Liver (tissue), 9 donors: ENCODE data around the gene DZIP1. TPM values are rescaled to one million over a fixed set of nuclear protein-coding genes. Genes with fewer than 3 reads are reported as not detected.
A peak's percentile ranks its signal among the peaks of the same experiment; 100 is the strongest.
"Not testable (repeated sequence)": the region's sequence is repeated elsewhere in the genome, so short reads cannot be mapped to it uniquely, and the experiment has no call there.

Source experiments
- DNase-seq: peaks from one replicate; pipeline ENCODE4 v3.0.0-alpha.2; 2017; ENCODE audit warnings: low spot score
- H3K27ac ChIP-seq, 2 donors: one replicate each; pipeline ENCODE4 v1.7.0; 2013; ENCODE audit warnings: inconsistent platforms in 2 of 2, low read length in 2 of 2, control low read depth in 1 of 2, low read depth in 1 of 2, mild to moderate bottlenecking in 1 of 2
- H3K27me3 ChIP-seq, 4 donors: one replicate each; pipeline versions ENCODE4 v1.6.1 to v1.7.0; 2013; ENCODE audit warnings: low read length in 3 of 4, inconsistent platforms in 1 of 4, mild to moderate bottlenecking in 1 of 4, moderate library complexity in 1 of 4; ENCODE audit not compliant: control insufficient read depth in 4 of 4, insufficient read depth in 4 of 4
- H3K36me3 ChIP-seq, 4 donors: one replicate each; pipeline versions ENCODE4 v1.6.1 to v1.7.0; 2013; ENCODE audit warnings: low read length in 3 of 4, mild to moderate bottlenecking in 3 of 4, low read depth in 1 of 4, moderate library complexity in 1 of 4; ENCODE audit not compliant: control insufficient read depth in 4 of 4, insufficient read depth in 3 of 4
- H3K4me1 ChIP-seq, 4 donors: one replicate each; pipeline versions ENCODE4 v1.6.1 to v1.7.0; 2013; ENCODE audit warnings: low read length in 3 of 4, mild to moderate bottlenecking in 3 of 4, moderate library complexity in 1 of 4; ENCODE audit not compliant: control insufficient read depth in 4 of 4, insufficient read depth in 4 of 4
- H3K4me3 ChIP-seq, 3 donors: one replicate each; pipeline versions ENCODE4 v1.6.1 to v1.7.0; 2013; ENCODE audit warnings: low read length in 3 of 3, control low read depth in 1 of 3, low read depth in 1 of 3, mild to moderate bottlenecking in 1 of 3
- H3K9ac ChIP-seq, 2 donors: one replicate each; pipeline ENCODE4 v1.7.0; 2013; ENCODE audit warnings: low read length in 2 of 2, mild to moderate bottlenecking in 2 of 2, moderate library complexity in 2 of 2, control low read depth in 1 of 2, low read depth in 1 of 2
- H3K9me3 ChIP-seq, 4 donors: one replicate each; pipeline versions ENCODE4 v1.6.1 to v1.7.0; 2013; ENCODE audit warnings: low read length in 3 of 4; ENCODE audit not compliant: control insufficient read depth in 4 of 4
- CTCF ChIP-seq: fragments of 150-350 bp; IDR thresholded peaks from 2 replicates; pipeline ENCODE4 v1.5.1; 2017; ENCODE audit warnings: improper control_type of control experiment, low read depth, low read length; ENCODE audit not compliant: missing input control
- FOXA2 ChIP-seq: IDR thresholded peaks from 2 replicates; pipeline ENCODE4 v1.6.1; 2016; ENCODE audit warnings: antibody characterized with exemption
- GABPA ChIP-seq, 2 donors: IDR thresholded peaks in 1 of 2; conservative IDR thresholded peaks in 1 of 2; 2 replicates each; pipeline ENCODE4 v1.6.1; 2016; ENCODE audit warnings: antibody characterized with exemption in 2 of 2, mild to moderate bottlenecking in 1 of 2, moderate library complexity in 1 of 2
- MAX ChIP-seq: IDR thresholded peaks from 2 replicates; pipeline ENCODE4 v1.6.1; 2016; ENCODE audit warnings: antibody characterized with exemption
- NR2F2 ChIP-seq: IDR thresholded peaks from 2 replicates; pipeline ENCODE4 v1.6.1; 2016; ENCODE audit warnings: antibody characterized with exemption
- REST ChIP-seq: IDR thresholded peaks from 2 replicates; pipeline ENCODE4 v1.6.1; 2016; ENCODE audit warnings: antibody characterized with exemption, mild to moderate bottlenecking
- RXRA ChIP-seq, 2 donors: IDR thresholded peaks; 2 replicates each; pipeline ENCODE4 v1.6.1; 2017 to 2018; ENCODE audit warnings: antibody characterized with exemption in 2 of 2, mild to moderate bottlenecking in 1 of 2
- WGBS: extraction: QIAGEN DNeasy Blood & Tissue Kit; methylation state at CpG from one replicate; pipeline ENCODE4 v1.1.7; 2013; 5-methylcytosine and 5-hydroxymethylcytosine counted together
- polyA plus RNA-seq, 2 donors: library from polyadenylated mRNA; stranded (reverse) in 1 of 2; unstranded in 1 of 2; fragments of 200-250 nt in 1 of 2; fragments of >200 nt in 1 of 2; fragmentation: Nextera tagmentation in 1 of 2; extraction: Ambion mirVana in 1 of 2; gene quantifications; one replicate each; pipeline versions ENCODE4 v1.2.1 to v1.2.3, GENCODE V29; 2013 to 2015
- total RNA-seq, 2 donors: library from RNA; depleted of rRNA; stranded (reverse); fragments of >200 nt; gene quantifications; one replicate each; pipeline ENCODE4 v1.2.3, GENCODE V29; 2014
- donor health status: healthy.
- donor health status: healthy.
- donor health status: healthy.
- donor health status: healthy.
- donor health status: healthy.

The DZIP1 gene
- total and polyA plus RNA-seq, 4 donors, result 0.46 to 2.0 (median 1.3) TPM

- Histone ChIP-seq H3K4me1 (peaks cover 3 to 21% (median 8%) of the 10 kb centered on the region in 4 donors), H3K27ac (peak overlapping the region; percentile 93 to 97), H3K27me3 (no peaks in the 10 kb centered on the region), H3K9me3 (peaks cover 0 to 10% (median 7%) of the 10 kb centered on the region in 4 donors), H3K9ac (peak overlapping the region; percentile 82 to 87), H3K36me3 (peaks cover 2 to 6% (median 3%) of the 10 kb centered on the region in 4 donors), H3K4me3 (peak overlapping the region; percentile 75 to 84 (median 84))
- TF ChIP-seq NR2F2 (no peak), RXRA (IDR thresholded peaks at IDR 0.05) (peak in 1 of 2 donors; percentile 6)
- WGBS, result under 1% methylated on average over 32 of the region's 32 CpGs
- DNase-seq, result no peak
Observed at GRCh38 chr13:95676105-95676761, 31.7 kb upstream of the DZIP1 start.

- Histone ChIP-seq H3K9me3 (peaks cover 15 to 51% (median 21%) of the 10 kb centered on the region in 4 donors), H3K27me3 (no peaks in the 10 kb centered on the region), H3K36me3 (peaks cover 2 to 6% (median 3%) of the 10 kb centered on the region in 4 donors), H3K27ac (no peak overlapping the region), H3K4me1 (peaks cover 0 to 7% (median 1%) of the 10 kb centered on the region in 4 donors), H3K4me3 (peak overlapping the region in 2 of 3 donors; percentile 21 to 55), H3K9ac (no peak overlapping the region)
- TF ChIP-seq REST (no peak), RXRA (IDR thresholded peaks at IDR 0.05) (no peak), GABPA (IDR thresholded peaks at IDR 0.05 in 1 of 2, conservative IDR thresholded peaks at IDR 0.05 in 1 of 2) (no peak), CTCF (no peak), NR2F2 (no peak), MAX (no peak), FOXA2 (no peak)
- DNase-seq, result no peak
- 98% methylated on average over 5 of the region's 5 CpGs for WGBS
Observed at GRCh38 chr13:95671597-95671996, 27.1 kb upstream of the DZIP1 start.

GRCh38 chr13:95667235-95667634, 22.7 kb upstream of the DZIP1 start:
- H3K27me3 ChIP-seq, H3K27ac ChIP-seq, H3K9ac ChIP-seq, H3K4me1 ChIP-seq, H3K4me3 ChIP-seq, DNase-seq, H3K36me3 ChIP-seq: not testable (repeated sequence)
- peaks cover 20 to 79% (median 37%) of the 10 kb centered on the region in 4 donors for H3K9me3 ChIP-seq
